ENCODE results near the gene EI24. TPM values are rescaled to one million over a fixed set of nuclear protein-coding genes. Genes with fewer than 3 reads are reported as not detected.

EI24 gene
- total and polyA plus RNA-seq, 2 experiments from 2014 or later, result 76.2 to 130 TPM

- Histone ChIP-seq H3K36me3 (replicated peaks; ENCODE audit: insufficient read depth, low read depth) (no peaks in the 10 kb centered on the region), H3K9me3 (ENCODE audit: low read depth) (no peaks in the 10 kb centered on the region), H3K9me2 (replicated peaks; ENCODE audit: insufficient read depth) (no peaks in the 10 kb centered on the region), H3K79me2 (no peaks in the 10 kb centered on the region), H3K4me2 (no peak overlapping the region), H3K27ac (no peak overlapping the region), H3K27me3 (no peaks in the 10 kb centered on the region), H3K4me3 (no peak overlapping the region), H3K4me1 (ENCODE audit: insufficient read depth) (no peaks in the 10 kb centered on the region), H2AFZ (no peak overlapping the region), H4K20me1 (ENCODE audit: insufficient read depth, poor library complexity, severe bottlenecking) (no peaks in the 10 kb centered on the region)
- DNase-seq (ENCODE audit: low spot score), result no peak
- no peak for TF ChIP-seq EZH2 (IDR thresholded peaks at IDR 0.05; ENCODE audit: borderline replicate concordance)
- TF ChIP-seq EZH2phosphoT487 (IDR thresholded peaks at IDR 0.05; ENCODE audit: low read depth, severe bottlenecking, unreplicated experiment), result no peak
- no peak for TF ChIP-seq CTCF (IDR thresholded peaks at IDR 0.05; ENCODE audit: poor library complexity)
- WGBS (ENCODE audit: low lambda C conversion rate, missing lambda C conversion rate), result 81% methylated on average over 7 of the region's 7 CpGs
Measured at GRCh38 chr11:125609545-125609944, 40.3 kb downstream of the EI24 start.

GRCh38 chr11:125618383-125618782 is 49.1 kb downstream of the EI24 start:
- 96% methylated on average over 4 of the region's 4 CpGs for WGBS (ENCODE audit: low lambda C conversion rate, missing lambda C conversion rate)
- Histone ChIP-seq H3K4me3 (no peak overlapping the region), H3K36me3 (replicated peaks; ENCODE audit: insufficient read depth, low read depth) (no peaks in the 10 kb centered on the region), H3K4me2 (no peak overlapping the region), H3K9me2 (replicated peaks; ENCODE audit: insufficient read depth) (no peaks in the 10 kb centered on the region), H3K79me2 (no peaks in the 10 kb centered on the region), H3K4me1 (ENCODE audit: insufficient read depth) (no peaks in the 10 kb centered on the region), H2AFZ (no peak overlapping the region), H3K27ac (no peak overlapping the region), H4K20me1 (ENCODE audit: insufficient read depth, poor library complexity, severe bottlenecking) (no peaks in the 10 kb centered on the region), H3K27me3 (no peaks in the 10 kb centered on the region), H3K9me3 (ENCODE audit: low read depth) (no peaks in the 10 kb centered on the region)
- TF ChIP-seq CTCF (IDR thresholded peaks at IDR 0.05; ENCODE audit: poor library complexity) (no peak), EZH2 (IDR thresholded peaks at IDR 0.05; ENCODE audit: borderline replicate concordance) (no peak), EZH2phosphoT487 (IDR thresholded peaks at IDR 0.05; ENCODE audit: low read depth, severe bottlenecking, unreplicated experiment) (no peak)
- no peak for DNase-seq (ENCODE audit: low spot score)

- no peak for DNase-seq (ENCODE audit: low spot score)
- no peak overlapping the region for H3K4me2 ChIP-seq
- H3K9me2 ChIP-seq (replicated peaks; ENCODE audit: insufficient read depth), result no peaks in the 10 kb centered on the region
- no peaks in the 10 kb centered on the region for H3K27me3 ChIP-seq
- no peak for TF ChIP-seq EZH2 (IDR thresholded peaks at IDR 0.05; ENCODE audit: borderline replicate concordance)
- no peak for TF ChIP-seq CTCF (IDR thresholded peaks at IDR 0.05; ENCODE audit: poor library complexity)
- TF ChIP-seq EZH2phosphoT487 (IDR thresholded peaks at IDR 0.05; ENCODE audit: low read depth, severe bottlenecking, unreplicated experiment), result no peak
- H3K79me2 ChIP-seq, result peaks cover 2% of the 10 kb centered on the region
- peaks cover 7% of the 10 kb centered on the region for H3K4me1 ChIP-seq (ENCODE audit: insufficient read depth)
- H2AFZ ChIP-seq, result no peak overlapping the region
- 88% methylated on average over 2 of the region's 2 CpGs for WGBS (ENCODE audit: low lambda C conversion rate, missing lambda C conversion rate)
- H3K9me3 ChIP-seq (ENCODE audit: low read depth), result no peaks in the 10 kb centered on the region
- no peak overlapping the region for H3K4me3 ChIP-seq
- no peaks in the 10 kb centered on the region for H3K36me3 ChIP-seq (replicated peaks; ENCODE audit: insufficient read depth, low read depth)
- no peaks in the 10 kb centered on the region for H4K20me1 ChIP-seq (ENCODE audit: insufficient read depth, poor library complexity, severe bottlenecking)
- H3K27ac ChIP-seq, result no peak overlapping the region
Measured at GRCh38 chr11:125621995-125622394, 52.7 kb downstream of the EI24 start.

GRCh38 chr11:125623064-125623463 is 53.8 kb downstream of the EI24 start:
- H3K4me3 ChIP-seq, result no peak overlapping the region
- no peaks in the 10 kb centered on the region for H4K20me1 ChIP-seq (ENCODE audit: insufficient read depth, poor library complexity, severe bottlenecking)
- H3K9me2 ChIP-seq (replicated peaks; ENCODE audit: insufficient read depth), result no peaks in the 10 kb centered on the region
- no peaks in the 10 kb centered on the region for H3K9me3 ChIP-seq (ENCODE audit: low read depth)
- 94% methylated on average over 1 of the region's 1 CpG for WGBS (ENCODE audit: low lambda C conversion rate, missing lambda C conversion rate)
- no peaks in the 10 kb centered on the region for H3K36me3 ChIP-seq (replicated peaks; ENCODE audit: insufficient read depth, low read depth)
- no peak overlapping the region for H2AFZ ChIP-seq
- DNase-seq (ENCODE audit: low spot score), result no peak
- H3K27ac ChIP-seq, result no peak overlapping the region
- H3K27me3 ChIP-seq, result no peaks in the 10 kb centered on the region
- H3K4me2 ChIP-seq, result no peak overlapping the region
- peaks cover 13% of the 10 kb centered on the region for H3K79me2 ChIP-seq
- H3K4me1 ChIP-seq (ENCODE audit: insufficient read depth), result peaks cover 7% of the 10 kb centered on the region
- TF ChIP-seq CTCF (IDR thresholded peaks at IDR 0.05; ENCODE audit: poor library complexity), result no peak
- TF ChIP-seq EZH2 (IDR thresholded peaks at IDR 0.05; ENCODE audit: borderline replicate concordance), result no peak
- TF ChIP-seq EZH2phosphoT487 (IDR thresholded peaks at IDR 0.05; ENCODE audit: low read depth, severe bottlenecking, unreplicated experiment), result no peak
